ENCODE data around the gene SIRT6.
"Not testable (repeated sequence)": the region's sequence is repeated elsewhere in the genome, so short reads cannot be mapped to it uniquely, and the experiment has no call there.

Gene SIRT6

DNA sequence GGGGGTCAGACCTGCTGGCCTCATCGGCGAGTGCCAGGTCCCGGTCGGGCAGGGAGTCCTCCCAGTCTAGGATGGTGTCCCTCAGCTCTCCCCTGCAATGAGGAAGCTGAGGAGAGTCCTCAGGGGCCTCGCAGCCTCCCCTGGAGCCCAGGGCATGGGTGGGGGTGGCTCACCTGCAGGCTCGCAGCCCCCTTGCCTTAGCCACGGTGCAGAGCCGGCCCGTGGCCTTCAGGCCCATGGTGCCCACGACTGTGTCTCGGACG is 6.8 kb downstream of the SIRT6 start:
- no peak overlapping the region for H3K9ac ChIP-seq (ENCODE audit: low read depth in 1 of 2, low read length in 2 of 2)
- H3K27ac ChIP-seq (ENCODE audit: low read depth in 2 of 2, low read length in 2 of 2), result peak overlapping the region in 1 of 2 donors; percentile 84
- H3K4me1 ChIP-seq (ENCODE audit: control insufficient read depth in 2 of 2, insufficient read depth in 2 of 2, low read length in 2 of 2), result peaks cover 17 to 38% of the 10 kb centered on the region in 2 donors
- H3K27me3 ChIP-seq (ENCODE audit: control insufficient read depth in 2 of 2, insufficient read depth in 2 of 2, low read length in 2 of 2), result peaks cover 0 to 6% of the 10 kb centered on the region in 2 donors
- H3K36me3 ChIP-seq (ENCODE audit: control insufficient read depth in 2 of 2, insufficient read depth in 2 of 2, low read length in 2 of 2), result peaks cover 23% of the 10 kb centered on the region in 2 donors
- H3K4me3 ChIP-seq (ENCODE audit: low read length in 2 of 2), result no peak overlapping the region
- H3K9me3 ChIP-seq (ENCODE audit: control insufficient read depth in 2 of 2, low read length in 2 of 2), result no peaks in the 10 kb centered on the region

DNA sequence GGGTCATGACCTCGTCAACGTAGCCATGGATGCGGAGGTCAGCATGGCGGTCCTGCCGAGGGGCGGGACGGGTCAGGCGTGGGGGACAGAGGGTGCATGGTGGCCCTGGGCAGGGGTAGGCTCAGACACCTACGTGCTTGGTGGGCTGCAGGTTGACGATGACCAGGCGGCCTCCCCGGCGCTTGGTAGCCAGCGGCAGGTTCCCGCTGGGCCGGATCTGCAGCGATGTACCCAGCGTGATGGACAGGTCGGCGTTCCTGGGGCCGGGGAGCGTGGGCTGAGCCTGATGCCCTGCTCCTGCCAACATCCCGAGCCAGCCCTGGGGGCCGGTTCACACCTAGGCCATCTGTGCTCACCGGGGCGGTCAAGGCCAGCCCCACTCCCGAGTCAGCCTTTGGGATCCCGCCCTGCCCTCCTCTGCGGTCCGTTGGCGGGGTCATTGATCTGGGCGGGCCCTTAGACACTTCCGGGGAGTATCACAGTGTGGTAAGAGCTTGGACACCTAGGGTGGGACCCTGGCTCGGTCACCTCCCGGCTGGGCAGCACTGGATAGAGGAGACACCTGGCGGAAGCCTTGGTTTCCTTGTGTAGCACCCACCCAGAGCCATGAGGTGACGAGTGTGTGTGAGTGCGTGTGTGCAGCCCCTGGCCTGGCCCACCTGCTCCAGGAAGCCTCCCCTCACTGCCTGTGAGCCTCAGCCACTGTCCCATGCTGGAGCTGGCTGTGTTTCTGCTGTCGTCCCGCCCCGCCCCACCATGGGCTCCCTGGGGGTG is 7.3 kb downstream of the SIRT6 start:
- Histone ChIP-seq H3K36me3 (ENCODE audit: control insufficient read depth in 2 of 2, insufficient read depth in 2 of 2, low read length in 2 of 2) (peaks cover 20 to 23% of the 10 kb centered on the region in 2 donors), H3K4me1 (ENCODE audit: control insufficient read depth in 2 of 2, insufficient read depth in 2 of 2, low read length in 2 of 2) (peaks cover 13 to 33% of the 10 kb centered on the region in 2 donors), H3K9ac (ENCODE audit: low read depth in 1 of 2, low read length in 2 of 2) (no peak overlapping the region), H3K27ac (ENCODE audit: low read depth in 2 of 2, low read length in 2 of 2) (peak overlapping the region in 1 of 2 donors; percentile 84), H3K9me3 (ENCODE audit: control insufficient read depth in 2 of 2, low read length in 2 of 2) (no peaks in the 10 kb centered on the region), H3K27me3 (ENCODE audit: control insufficient read depth in 2 of 2, insufficient read depth in 2 of 2, low read length in 2 of 2) (peaks cover 0 to 6% of the 10 kb centered on the region in 2 donors), H3K4me3 (ENCODE audit: low read length in 2 of 2) (no peak overlapping the region)

DNA sequence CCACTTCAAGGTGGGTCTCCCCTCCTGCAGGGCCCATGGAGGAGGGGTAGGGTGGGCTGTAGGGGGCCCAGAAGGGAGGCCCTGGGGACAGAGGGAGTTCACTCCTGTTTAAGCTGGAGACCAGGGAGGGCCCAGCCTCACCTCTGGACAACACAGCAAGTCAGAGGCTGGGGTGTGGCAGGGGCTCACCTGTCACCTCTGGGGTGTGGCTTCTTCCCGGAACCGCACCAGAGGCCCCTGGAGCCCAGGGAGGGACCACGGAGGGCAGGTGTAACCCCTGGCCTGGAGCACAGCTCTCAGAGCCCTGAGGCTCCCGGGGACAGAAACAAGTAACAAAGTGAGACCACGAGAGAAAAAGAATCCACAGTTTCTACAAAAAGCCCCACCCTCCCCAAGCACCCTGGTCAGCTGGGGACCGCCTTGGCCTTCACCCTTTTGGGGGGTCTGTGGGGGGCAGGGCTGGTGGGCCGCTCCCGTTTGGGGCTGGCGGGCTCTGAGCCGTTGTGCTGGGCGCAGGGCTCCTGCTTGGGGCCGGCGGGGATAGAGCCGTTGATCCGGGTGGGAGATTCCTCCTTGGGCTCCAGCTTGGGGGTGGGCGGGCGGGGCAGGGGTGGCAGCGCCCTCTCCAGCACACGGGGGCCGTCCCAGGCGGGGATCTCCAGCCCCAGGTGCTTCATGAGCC is 8.0 kb downstream of the SIRT6 start:
- peaks cover 7 to 32% of the 10 kb centered on the region in 2 donors for H3K4me1 ChIP-seq (ENCODE audit: control insufficient read depth in 2 of 2, insufficient read depth in 2 of 2, low read length in 2 of 2)
- peak overlapping the region; percentile 32 to 84 for H3K27ac ChIP-seq (ENCODE audit: low read depth in 2 of 2, low read length in 2 of 2)
- peaks cover 15 to 17% of the 10 kb centered on the region in 2 donors for H3K36me3 ChIP-seq (ENCODE audit: control insufficient read depth in 2 of 2, insufficient read depth in 2 of 2, low read length in 2 of 2)
- H3K9me3 ChIP-seq (ENCODE audit: control insufficient read depth in 2 of 2, low read length in 2 of 2), result no peaks in the 10 kb centered on the region
- H3K9ac ChIP-seq (ENCODE audit: low read depth in 1 of 2, low read length in 2 of 2), result no peak overlapping the region
- H3K27me3 ChIP-seq (ENCODE audit: control insufficient read depth in 2 of 2, insufficient read depth in 2 of 2, low read length in 2 of 2), result peaks cover 0 to 6% of the 10 kb centered on the region in 2 donors
- H3K4me3 ChIP-seq (ENCODE audit: low read length in 2 of 2), result no peak overlapping the region

DNA sequence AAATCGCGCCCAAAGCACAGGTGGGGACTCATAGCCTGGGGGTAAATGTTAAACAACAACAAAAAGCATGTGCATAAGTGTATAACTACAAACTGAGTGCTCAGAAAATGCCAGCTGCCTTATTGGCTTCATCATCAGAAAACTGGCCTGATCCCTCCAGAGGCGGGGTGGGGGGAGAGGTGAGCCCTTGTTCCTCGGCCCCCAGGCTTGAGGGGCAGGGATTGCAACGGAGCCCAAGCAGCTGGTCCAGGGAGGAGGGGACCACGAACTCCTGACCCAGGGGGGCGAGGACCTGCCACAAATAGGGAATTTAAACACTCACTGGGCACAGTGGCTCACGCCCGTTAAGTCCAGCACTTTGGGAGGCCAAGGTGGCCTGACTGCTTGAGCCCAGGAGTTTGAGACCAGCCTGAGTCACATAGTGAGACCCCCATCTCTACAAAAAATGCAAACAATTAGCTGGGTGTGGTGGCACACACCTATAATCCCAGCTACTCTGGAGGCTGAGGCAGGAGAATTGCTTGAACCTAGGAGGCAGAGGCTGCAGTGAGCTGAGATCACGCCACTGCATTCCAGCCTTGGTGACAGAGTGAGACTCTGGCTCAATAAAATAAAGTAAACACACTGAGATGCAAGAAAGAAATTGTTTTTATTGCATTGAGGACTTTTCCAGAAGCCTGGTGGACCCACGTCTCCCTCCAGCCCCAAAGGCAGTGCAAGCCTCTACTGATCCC is 8.7 kb downstream of the SIRT6 start:
- Histone ChIP-seq H3K4me1 (ENCODE audit: control insufficient read depth in 2 of 2, insufficient read depth in 2 of 2, low read length in 2 of 2) (peaks cover 7 to 32% of the 10 kb centered on the region in 2 donors), H3K27me3 (ENCODE audit: control insufficient read depth in 2 of 2, insufficient read depth in 2 of 2, low read length in 2 of 2) (peaks cover 0 to 6% of the 10 kb centered on the region in 2 donors), H3K36me3 (ENCODE audit: control insufficient read depth in 2 of 2, insufficient read depth in 2 of 2, low read length in 2 of 2) (peaks cover 11 to 12% of the 10 kb centered on the region in 2 donors), H3K9ac (ENCODE audit: low read depth in 1 of 2, low read length in 2 of 2) (peak overlapping the region in 1 of 2 donors; percentile 26), H3K9me3 (ENCODE audit: control insufficient read depth in 2 of 2, low read length in 2 of 2) (no peaks in the 10 kb centered on the region), H3K4me3 (ENCODE audit: low read length in 2 of 2) (no peak overlapping the region), H3K27ac (ENCODE audit: low read depth in 2 of 2, low read length in 2 of 2) (peak overlapping the region; percentile 32 to 84)

DNA sequence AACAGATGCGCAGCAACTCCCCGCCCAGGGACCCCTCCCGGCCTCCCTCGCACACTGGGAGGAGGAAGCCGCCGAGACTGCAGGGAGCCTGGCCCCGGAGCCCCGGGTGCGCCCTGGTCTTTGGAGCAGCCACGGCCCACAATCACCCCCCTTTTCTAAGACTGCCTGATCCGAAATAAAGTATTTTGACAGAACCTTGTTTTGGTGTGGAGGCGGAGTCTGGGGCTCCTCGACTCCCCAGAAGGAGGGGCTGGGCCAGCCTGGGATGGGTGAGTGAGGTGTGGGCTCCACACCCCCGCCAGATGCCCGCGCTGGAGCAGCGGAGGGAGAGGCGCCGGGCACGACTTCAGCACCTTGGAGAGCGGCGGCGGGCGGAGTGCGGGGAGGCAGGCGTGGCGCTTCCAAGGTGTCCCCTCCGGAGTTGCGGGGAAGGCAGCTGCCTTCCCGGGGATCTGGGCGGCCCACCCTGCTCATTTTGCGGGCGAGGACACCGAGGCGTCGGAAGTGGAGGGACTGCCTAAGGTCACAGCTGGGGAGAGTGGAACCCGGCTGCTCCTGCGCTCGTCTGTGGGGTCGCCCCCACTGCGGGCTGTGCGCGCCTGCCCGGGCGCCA is 9.4 kb downstream of the SIRT6 start:
- no peaks in the 10 kb centered on the region for H3K9me3 ChIP-seq (ENCODE audit: control insufficient read depth in 2 of 2, low read length in 2 of 2)
- peaks cover 9 to 11% of the 10 kb centered on the region in 2 donors for H3K36me3 ChIP-seq (ENCODE audit: control insufficient read depth in 2 of 2, insufficient read depth in 2 of 2, low read length in 2 of 2)
- peak overlapping the region in 1 of 2 donors; percentile 84 for H3K27ac ChIP-seq (ENCODE audit: low read depth in 2 of 2, low read length in 2 of 2)
- peak overlapping the region in 1 of 2 donors; percentile 26 for H3K9ac ChIP-seq (ENCODE audit: low read depth in 1 of 2, low read length in 2 of 2)
- peaks cover 7 to 32% of the 10 kb centered on the region in 2 donors for H3K4me1 ChIP-seq (ENCODE audit: control insufficient read depth in 2 of 2, insufficient read depth in 2 of 2, low read length in 2 of 2)
- H3K4me3 ChIP-seq (ENCODE audit: low read length in 2 of 2), result no peak overlapping the region
- peaks cover 2 to 6% of the 10 kb centered on the region in 2 donors for H3K27me3 ChIP-seq (ENCODE audit: control insufficient read depth in 2 of 2, insufficient read depth in 2 of 2, low read length in 2 of 2)

DNA sequence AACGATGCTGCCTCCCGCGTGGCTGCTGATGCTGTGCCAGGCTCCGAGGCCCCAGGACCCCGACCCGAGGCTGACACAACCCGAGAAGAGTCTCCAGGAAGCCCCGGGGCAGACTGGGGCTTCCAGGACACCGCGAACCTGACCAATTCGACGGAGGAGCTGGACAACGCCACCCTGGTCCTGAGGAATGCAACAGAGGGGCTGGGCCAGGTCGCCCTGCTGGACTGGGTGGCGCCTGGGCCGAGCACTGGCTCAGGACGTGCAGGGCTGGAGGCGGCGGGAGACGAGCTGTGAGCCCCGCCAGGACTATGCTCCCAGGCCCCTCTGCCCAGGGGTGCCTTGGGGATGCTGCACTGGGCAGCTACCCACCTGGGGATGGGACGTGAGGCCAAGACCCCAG is 10.7 kb downstream of the SIRT6 start:
- Histone ChIP-seq H3K27me3 (ENCODE audit: control insufficient read depth in 2 of 2, insufficient read depth in 2 of 2, low read length in 2 of 2) (peaks cover 2 to 6% of the 10 kb centered on the region in 2 donors), H3K36me3 (ENCODE audit: control insufficient read depth in 2 of 2, insufficient read depth in 2 of 2, low read length in 2 of 2) (peaks cover 9 to 11% of the 10 kb centered on the region in 2 donors), H3K9ac (ENCODE audit: low read depth in 1 of 2, low read length in 2 of 2) (no peak overlapping the region), H3K4me3 (ENCODE audit: low read length in 2 of 2) (no peak overlapping the region), H3K9me3 (ENCODE audit: control insufficient read depth in 2 of 2, low read length in 2 of 2) (no peaks in the 10 kb centered on the region), H3K27ac (ENCODE audit: low read depth in 2 of 2, low read length in 2 of 2) (no peak overlapping the region), H3K4me1 (ENCODE audit: control insufficient read depth in 2 of 2, insufficient read depth in 2 of 2, low read length in 2 of 2) (peaks cover 7 to 32% of the 10 kb centered on the region in 2 donors)

DNA sequence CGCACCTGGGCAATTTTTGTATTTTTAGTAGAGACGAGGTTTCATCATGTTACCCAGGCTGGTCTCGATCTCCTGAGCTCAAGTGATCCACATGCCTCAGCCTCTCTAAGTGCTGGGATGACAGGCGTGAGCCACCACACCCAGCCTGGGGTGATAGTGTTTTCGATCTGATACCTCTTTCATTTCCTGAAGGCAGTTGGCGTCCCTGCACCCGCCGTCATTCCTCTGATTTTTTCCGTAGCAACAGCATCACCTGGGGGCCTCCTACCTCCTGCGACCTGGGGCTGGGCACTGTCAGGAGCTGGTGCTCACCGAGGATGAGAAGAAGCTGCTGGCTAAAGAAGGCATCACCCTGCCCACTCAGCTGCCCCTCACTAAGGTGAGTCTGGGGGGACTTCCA is 18.1 kb downstream of the SIRT6 start:
- no peaks in the 10 kb centered on the region for H3K36me3 ChIP-seq (ENCODE audit: control insufficient read depth in 2 of 2, insufficient read depth in 2 of 2, low read length in 2 of 2)
- H3K27ac ChIP-seq (ENCODE audit: low read depth in 2 of 2, low read length in 2 of 2), result no peak overlapping the region
- H3K9me3 ChIP-seq (ENCODE audit: control insufficient read depth in 2 of 2, low read length in 2 of 2), result no peaks in the 10 kb centered on the region
- H3K4me1 ChIP-seq (ENCODE audit: control insufficient read depth in 2 of 2, insufficient read depth in 2 of 2, low read length in 2 of 2), result no peaks in the 10 kb centered on the region
- no peak overlapping the region for H3K9ac ChIP-seq (ENCODE audit: low read depth in 1 of 2, low read length in 2 of 2)
- H3K4me3 ChIP-seq (ENCODE audit: low read length in 2 of 2), result no peak overlapping the region
- peaks cover 2 to 4% of the 10 kb centered on the region in 2 donors for H3K27me3 ChIP-seq (ENCODE audit: control insufficient read depth in 2 of 2, insufficient read depth in 2 of 2, low read length in 2 of 2)

DNA sequence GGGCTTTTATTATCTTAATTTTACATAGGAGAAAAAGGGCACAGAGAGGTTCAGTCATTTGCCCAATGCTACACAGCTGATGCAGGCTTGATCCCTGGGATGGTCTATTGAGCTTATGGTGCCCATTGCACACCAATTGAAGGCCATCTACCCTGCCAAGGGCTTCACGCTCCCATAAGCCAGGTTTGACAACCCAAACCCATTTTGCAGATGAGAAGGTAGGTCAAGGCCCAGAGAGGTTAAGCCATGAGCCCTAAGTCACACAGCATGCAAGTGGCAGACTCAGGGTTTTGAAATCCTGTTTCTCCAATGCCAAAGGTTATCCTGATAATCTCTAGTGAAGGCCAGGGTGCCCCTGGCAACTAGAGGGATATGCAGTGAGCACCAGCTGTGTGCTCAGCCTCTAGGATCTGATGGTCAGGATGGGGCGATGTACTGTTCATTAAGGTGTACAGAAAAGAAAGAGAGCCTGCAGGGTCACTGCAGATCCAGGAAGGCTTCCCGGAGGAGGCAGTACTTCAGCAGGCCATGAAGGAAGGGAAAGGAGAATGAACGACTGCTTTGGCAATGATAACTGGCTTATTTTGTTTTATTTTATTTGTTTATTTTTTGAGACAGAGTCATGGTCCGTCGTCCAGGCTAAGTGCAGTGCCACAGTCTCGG is 20.8 kb downstream of the SIRT6 start:
- no peak overlapping the region for H3K27ac ChIP-seq (ENCODE audit: low read depth in 2 of 2, low read length in 2 of 2)
- H3K36me3 ChIP-seq (ENCODE audit: control insufficient read depth in 2 of 2, insufficient read depth in 2 of 2, low read length in 2 of 2), result no peaks in the 10 kb centered on the region
- H3K4me3 ChIP-seq (ENCODE audit: low read length in 2 of 2), result no peak overlapping the region
- no peaks in the 10 kb centered on the region for H3K4me1 ChIP-seq (ENCODE audit: control insufficient read depth in 2 of 2, insufficient read depth in 2 of 2, low read length in 2 of 2)
- no peaks in the 10 kb centered on the region for H3K9me3 ChIP-seq (ENCODE audit: control insufficient read depth in 2 of 2, low read length in 2 of 2)
- no peak overlapping the region for H3K9ac ChIP-seq (ENCODE audit: low read depth in 1 of 2, low read length in 2 of 2)
- H3K27me3 ChIP-seq (ENCODE audit: control insufficient read depth in 2 of 2, insufficient read depth in 2 of 2, low read length in 2 of 2), result peaks cover 0 to 4% of the 10 kb centered on the region in 2 donors

DNA sequence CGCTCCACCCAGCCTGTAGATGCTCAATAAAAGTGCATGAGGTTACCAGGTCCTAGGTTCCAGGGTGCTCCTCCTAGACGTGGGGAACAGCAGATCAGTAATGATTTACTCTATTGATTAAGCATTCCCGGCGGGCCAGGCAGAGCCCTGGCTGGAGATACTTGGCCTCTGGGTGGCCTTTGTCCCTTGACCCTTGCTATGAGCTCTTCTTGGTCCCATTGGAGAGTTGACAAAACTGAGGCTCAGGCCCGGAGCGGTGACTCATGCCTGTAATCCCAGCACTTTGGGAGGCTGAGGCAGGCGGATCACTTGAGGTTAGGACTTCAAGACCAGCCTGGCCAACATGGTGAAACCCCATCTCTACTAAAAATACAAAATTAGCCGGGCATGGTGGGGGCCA is 24.4 kb downstream of the SIRT6 start:
- not testable (repeated sequence) for H3K27me3 ChIP-seq (ENCODE audit: control insufficient read depth in 2 of 2, insufficient read depth in 2 of 2, low read length in 2 of 2); H3K9ac ChIP-seq (ENCODE audit: low read depth in 1 of 2, low read length in 2 of 2); H3K9me3 ChIP-seq (ENCODE audit: control insufficient read depth in 2 of 2, low read length in 2 of 2); H3K4me1 ChIP-seq (ENCODE audit: control insufficient read depth in 2 of 2, insufficient read depth in 2 of 2, low read length in 2 of 2); H3K36me3 ChIP-seq (ENCODE audit: control insufficient read depth in 2 of 2, insufficient read depth in 2 of 2, low read length in 2 of 2); H3K27ac ChIP-seq (ENCODE audit: low read depth in 2 of 2, low read length in 2 of 2); H3K4me3 ChIP-seq (ENCODE audit: low read length in 2 of 2)

Measured in mucosa of rectum (tissue), 2 donors.